ENCODE measurements around the gene MRPL50. TPM values are rescaled to one million over a fixed set of nuclear protein-coding genes. Genes with fewer than 3 reads are reported as not detected.
"Not testable (repeated sequence)": the region's sequence is repeated elsewhere in the genome, so short reads cannot be mapped to it uniquely, and the experiment has no call there.

Gene MRPL50
- total and polyA plus RNA-seq, 2 donors (not counting 1 experiment from before 2014, with no cell fraction given) = 11.8 to 12.2 TPM

- H3K9me3 ChIP-seq (ENCODE audit: control insufficient read depth, insufficient read depth, low read depth, low read length) = no peaks in the 10 kb centered on the region
Observed at GRCh38 chr9:101393135-101393534, 5.3 kb downstream of the MRPL50 start.

GRCh38 chr9:101388507-101388993, 9.9 kb downstream of the MRPL50 start:
- Histone ChIP-seq H4K20me1 (ENCODE audit: control insufficient read depth, extremely low read depth, insufficient read depth, low read length) (no peaks in the 10 kb centered on the region), H3K4me2 (ENCODE audit: extremely low read depth, insufficient read depth, low read length) (no peak overlapping the region), H3K9me3 (ENCODE audit: control insufficient read depth, insufficient read depth, low read depth, low read length) (no peaks in the 10 kb centered on the region), H3K27ac (ENCODE audit: insufficient read depth, low read length) (no peak overlapping the region), H2AFZ (ENCODE audit: low read length) (no peak overlapping the region), H3K79me2 (ENCODE audit: control insufficient read depth, insufficient read depth, low read length) (peaks cover 18% of the 10 kb centered on the region), H3K27me3 (ENCODE audit: control insufficient read depth, insufficient read depth, low read length) (no peaks in the 10 kb centered on the region), H3K9ac (ENCODE audit: insufficient read depth, low read length) (no peak overlapping the region), H3K36me3 (ENCODE audit: control insufficient read depth, insufficient read depth, low read length) (no peaks in the 10 kb centered on the region), H3K4me1 (ENCODE audit: control insufficient read depth, extremely low read depth, insufficient read depth, low read length) (no peaks in the 10 kb centered on the region), H3K4me3 (replicated peaks in 1 of 4; ENCODE audit: control extremely low read depth in 1 of 4, insufficient read depth in 1 of 4, low read depth in 3 of 4, low read length in 4 of 4) (no peak overlapping the region)
- TF ChIP-seq CTCF (conservative IDR thresholded peaks at IDR 0.05 in 1 of 2, IDR thresholded peaks at IDR 0.05 in 1 of 2; ENCODE audit: low read depth in 1 of 2, low read length in 2 of 2) (peak; percentile 15 to 42), EZH2 (IDR thresholded peaks at IDR 0.05; ENCODE audit: low read length, missing control alignments) (no peak)
- DNase-seq (ENCODE audit: low read depth in 2 of 2) = no peak

More at GRCh38 chr9:101393135-101393534, 5.3 kb downstream of the MRPL50 start:
- Histone ChIP-seq H2AFZ (ENCODE audit: low read length) (no peak overlapping the region), H3K4me3 (replicated peaks in 1 of 4; ENCODE audit: control extremely low read depth in 1 of 4, insufficient read depth in 1 of 4, low read depth in 3 of 4, low read length in 4 of 4) (no peak overlapping the region), H3K27ac (ENCODE audit: insufficient read depth, low read length) (no peak overlapping the region), H3K4me1 (ENCODE audit: control insufficient read depth, extremely low read depth, insufficient read depth, low read length) (no peaks in the 10 kb centered on the region), H3K79me2 (ENCODE audit: control insufficient read depth, insufficient read depth, low read length) (peaks cover 57% of the 10 kb centered on the region), H3K4me2 (ENCODE audit: extremely low read depth, insufficient read depth, low read length) (no peak overlapping the region), H4K20me1 (ENCODE audit: control insufficient read depth, extremely low read depth, insufficient read depth, low read length) (no peaks in the 10 kb centered on the region), H3K27me3 (ENCODE audit: control insufficient read depth, insufficient read depth, low read length) (no peaks in the 10 kb centered on the region), H3K36me3 (ENCODE audit: control insufficient read depth, insufficient read depth, low read length) (peaks cover 1% of the 10 kb centered on the region), H3K9ac (ENCODE audit: insufficient read depth, low read length) (no peak overlapping the region)
- TF ChIP-seq EZH2 (IDR thresholded peaks at IDR 0.05; ENCODE audit: low read length, missing control alignments) (no peak), CTCF (conservative IDR thresholded peaks at IDR 0.05 in 1 of 2, IDR thresholded peaks at IDR 0.05 in 1 of 2; ENCODE audit: low read depth in 1 of 2, low read length in 2 of 2) (no peak)
- DNase-seq (ENCODE audit: low read depth in 2 of 2) = no peak

- Histone ChIP-seq H3K9ac (ENCODE audit: insufficient read depth, low read length) (no peak overlapping the region), H3K27me3 (ENCODE audit: control insufficient read depth, insufficient read depth, low read length) (no peaks in the 10 kb centered on the region), H3K4me2 (ENCODE audit: extremely low read depth, insufficient read depth, low read length) (no peak overlapping the region), H3K4me3 (replicated peaks in 1 of 4; ENCODE audit: control extremely low read depth in 1 of 4, insufficient read depth in 1 of 4, low read depth in 3 of 4, low read length in 4 of 4) (no peak overlapping the region), H4K20me1 (ENCODE audit: control insufficient read depth, extremely low read depth, insufficient read depth, low read length) (no peaks in the 10 kb centered on the region), H3K79me2 (ENCODE audit: control insufficient read depth, insufficient read depth, low read length) (peaks cover 15% of the 10 kb centered on the region), H3K36me3 (ENCODE audit: control insufficient read depth, insufficient read depth, low read length) (no peaks in the 10 kb centered on the region), H3K4me1 (ENCODE audit: control insufficient read depth, extremely low read depth, insufficient read depth, low read length) (no peaks in the 10 kb centered on the region), H3K9me3 (ENCODE audit: control insufficient read depth, insufficient read depth, low read depth, low read length) (no peaks in the 10 kb centered on the region), H2AFZ (ENCODE audit: low read length) (no peak overlapping the region), H3K27ac (ENCODE audit: insufficient read depth, low read length) (no peak overlapping the region)
- peak; percentile 46 to 53 for DNase-seq (ENCODE audit: low read depth in 2 of 2)
- TF ChIP-seq EZH2 (IDR thresholded peaks at IDR 0.05; ENCODE audit: low read length, missing control alignments) = no peak
- peak; percentile 50 to 68 for TF ChIP-seq CTCF (conservative IDR thresholded peaks at IDR 0.05 in 1 of 2, IDR thresholded peaks at IDR 0.05 in 1 of 2; ENCODE audit: low read depth in 1 of 2, low read length in 2 of 2)
Observed at GRCh38 chr9:101387871-101388506, 10.4 kb downstream of the MRPL50 start.

GRCh38 chr9:101384873-101385536, 13.4 kb downstream of the MRPL50 start, which contains the start of gene BAAT:
BAAT (minus strand) TSS chr9:101385006; CDS start chr9:101371404, 13,602 bp downstream.
- not testable (repeated sequence) for H3K9me3 ChIP-seq (ENCODE audit: control insufficient read depth, insufficient read depth, low read depth, low read length); H2AFZ ChIP-seq (ENCODE audit: low read length); H3K4me2 ChIP-seq (ENCODE audit: extremely low read depth, insufficient read depth, low read length); H3K27me3 ChIP-seq (ENCODE audit: control insufficient read depth, insufficient read depth, low read length); H3K79me2 ChIP-seq (ENCODE audit: control insufficient read depth, insufficient read depth, low read length); H3K4me3 ChIP-seq (replicated peaks in 1 of 4; ENCODE audit: control extremely low read depth in 1 of 4, insufficient read depth in 1 of 4, low read depth in 3 of 4, low read length in 4 of 4); DNase-seq (ENCODE audit: low read depth in 2 of 2); H3K36me3 ChIP-seq (ENCODE audit: control insufficient read depth, insufficient read depth, low read length); H3K4me1 ChIP-seq (ENCODE audit: control insufficient read depth, extremely low read depth, insufficient read depth, low read length); H3K27ac ChIP-seq (ENCODE audit: insufficient read depth, low read length); H4K20me1 ChIP-seq (ENCODE audit: control insufficient read depth, extremely low read depth, insufficient read depth, low read length); H3K9ac ChIP-seq (ENCODE audit: insufficient read depth, low read length)
